ENCODE results near the gene ROBO1. TPM values are rescaled to one million over a fixed set of nuclear protein-coding genes. Genes with fewer than 3 reads are reported as not detected.
A peak's percentile ranks its signal among the peaks of the same experiment; 100 is the strongest.

The ROBO1 gene
- total RNA-seq, 1 experiment from 2014 or later, result 14.2 TPM

DNA sequence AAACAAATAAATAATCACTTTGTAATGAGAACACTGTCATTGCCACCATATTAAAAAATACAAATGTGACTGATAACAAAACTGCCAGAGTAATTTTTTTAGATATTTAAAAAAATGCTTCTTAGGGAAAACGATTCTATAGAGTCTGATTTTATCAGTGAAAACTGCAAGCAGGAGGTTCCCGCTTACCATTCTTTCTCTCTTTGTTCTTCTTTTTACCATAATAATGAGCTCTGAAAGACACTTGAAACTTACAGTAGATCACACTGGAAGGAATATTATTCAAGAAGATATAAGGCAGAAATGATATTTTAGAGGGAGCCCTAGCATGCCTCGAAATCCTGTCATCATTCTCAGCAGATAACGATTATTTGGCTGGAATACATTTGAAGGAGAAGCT is 701.3 kb downstream of the ROBO1 start:
- DNase-seq (ENCODE audit: low read depth), result no peak

GRCh38 chr3:79063624-79064023 is 704.2 kb downstream of the ROBO1 start:
- DNase-seq (ENCODE audit: low read depth), result no peak

DNA sequence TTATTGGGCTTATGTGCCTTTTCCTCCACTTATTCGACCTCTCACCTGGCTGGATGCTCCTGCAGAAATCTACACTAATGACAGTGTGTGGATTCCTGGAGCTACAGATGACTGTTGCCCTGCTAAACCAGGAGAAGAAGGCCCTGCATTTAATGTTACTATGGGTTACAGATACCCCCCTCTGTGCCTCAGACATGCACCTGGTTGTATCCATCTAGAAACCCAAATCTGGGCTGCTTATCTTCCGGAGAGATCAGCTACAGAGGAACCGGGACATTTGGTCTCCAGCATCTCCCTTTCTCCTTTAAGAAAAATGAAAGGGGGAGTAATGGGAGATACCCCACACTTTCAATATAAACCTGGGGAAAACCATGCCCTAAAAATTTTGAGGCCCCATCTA is 710.0 kb downstream of the ROBO1 start:
- no peak for DNase-seq (ENCODE audit: low read depth)

DNA sequence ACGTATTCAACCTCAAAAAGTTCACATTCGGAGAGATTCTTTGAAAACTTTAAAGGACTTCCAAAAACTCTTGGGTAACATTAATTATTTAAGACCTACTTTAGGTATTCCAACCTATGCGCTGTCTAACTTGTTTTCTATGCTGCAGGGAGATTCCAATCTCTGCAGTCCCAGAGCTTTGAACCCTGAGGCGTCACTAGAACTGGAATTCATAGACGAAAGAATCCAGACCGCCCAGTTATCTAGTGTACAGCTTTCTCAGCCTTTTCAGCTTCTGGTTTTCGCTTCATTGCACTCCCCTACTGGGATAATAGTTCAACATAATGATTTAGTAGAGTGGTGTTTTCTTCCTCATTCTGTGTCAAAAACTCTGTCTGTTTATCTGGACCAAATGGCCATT is 711.3 kb downstream of the ROBO1 start:
- DNase-seq (ENCODE audit: low read depth), result no peak

GRCh38 chr3:79052054-79052681 is 715.6 kb downstream of the ROBO1 start:
- no peak for DNase-seq (ENCODE audit: low read depth)

DNA sequence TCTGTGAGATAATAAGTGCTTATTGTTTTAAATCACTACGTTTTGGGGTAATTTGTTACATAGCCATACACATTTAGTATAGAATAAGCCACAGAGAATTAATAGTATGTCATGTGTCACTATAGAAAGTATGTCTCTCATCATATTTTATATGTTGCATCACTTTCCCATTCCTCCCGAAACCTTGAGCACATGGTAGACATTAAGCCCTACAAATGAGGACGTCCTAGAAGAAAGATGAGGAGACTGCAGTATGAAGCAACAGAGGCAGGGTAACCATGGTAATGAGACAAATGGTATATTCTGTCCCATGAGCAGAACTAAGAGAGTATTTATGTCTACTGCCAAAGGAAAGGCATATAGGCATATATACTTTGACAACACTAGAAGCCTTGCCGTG is 720.2 kb downstream of the ROBO1 start:
- no peak for DNase-seq (ENCODE audit: low read depth)

GRCh38 chr3:79041621-79042020 is 726.2 kb downstream of the ROBO1 start:
- no peak for DNase-seq (ENCODE audit: low read depth)

- peak; percentile 65 for DNase-seq (ENCODE audit: low read depth)
These were observed 727.1 kb downstream of the ROBO1 start for GRCh38 chr3:79040701-79041100.

DNA sequence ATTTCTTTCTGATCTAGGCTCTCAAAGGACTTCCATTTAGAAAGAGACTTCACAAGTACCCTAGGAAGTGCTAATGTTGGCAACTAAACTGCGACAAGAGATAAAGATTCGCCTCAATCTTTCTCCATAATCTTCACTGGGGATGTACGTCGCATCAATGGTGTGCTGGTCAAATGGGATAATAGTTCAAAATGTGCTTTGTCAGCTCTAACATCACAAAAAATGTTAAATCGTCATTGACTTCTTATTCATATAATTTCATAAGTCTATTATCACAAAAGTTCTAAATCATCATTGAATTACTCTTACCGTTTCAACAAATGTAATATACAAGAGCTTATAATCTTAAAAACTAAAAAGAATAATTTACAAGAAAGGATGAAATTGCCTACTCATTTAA is 727.7 kb downstream of the ROBO1 start:
- no peak for DNase-seq (ENCODE audit: low read depth)

GRCh38 chr3:79039192-79039591 is 728.6 kb downstream of the ROBO1 start:
- peak; percentile 7 for DNase-seq (ENCODE audit: low read depth)

- no peak for DNase-seq (ENCODE audit: low read depth)
These were observed 729.2 kb downstream of the ROBO1 start for GRCh38 chr3:79038636-79039035.

- DNase-seq (ENCODE audit: low read depth), result no peak
These were observed 729.7 kb downstream of the ROBO1 start for GRCh38 chr3:79038057-79038456.

- peak; percentile 44 for DNase-seq (ENCODE audit: low read depth)
These were observed 735.0 kb downstream of the ROBO1 start for GRCh38 chr3:79032686-79033318.

DNA sequence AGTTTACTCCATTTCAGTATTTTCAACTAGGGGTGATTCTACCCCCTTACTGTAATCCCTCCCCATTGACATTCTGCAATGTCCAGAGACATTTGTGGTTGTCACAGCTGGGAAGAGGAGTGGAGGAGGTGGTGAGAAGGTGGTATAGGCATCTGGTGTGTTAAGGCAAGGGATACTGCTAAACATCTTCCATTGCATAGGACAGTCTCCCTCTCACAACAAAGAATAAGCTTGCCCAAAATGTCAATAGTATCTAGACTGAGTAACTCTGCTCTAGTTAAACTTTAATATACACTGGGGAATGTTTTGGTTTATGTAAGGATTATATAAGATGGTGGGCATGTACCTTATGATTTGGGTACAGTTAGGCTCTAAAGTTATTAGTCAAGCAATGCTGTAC is 737.6 kb downstream of the ROBO1 start:
- no peak for DNase-seq (ENCODE audit: low read depth)

GRCh38 chr3:79028916-79029315 is 738.9 kb downstream of the ROBO1 start:
- DNase-seq (ENCODE audit: low read depth), result no peak

- DNase-seq (ENCODE audit: low read depth), result no peak
These were observed 740.2 kb downstream of the ROBO1 start for GRCh38 chr3:79027593-79027992.

GRCh38 chr3:79019924-79020173 is 747.9 kb downstream of the ROBO1 start:
- DNase-seq (ENCODE audit: low read depth), result no peak

DNA sequence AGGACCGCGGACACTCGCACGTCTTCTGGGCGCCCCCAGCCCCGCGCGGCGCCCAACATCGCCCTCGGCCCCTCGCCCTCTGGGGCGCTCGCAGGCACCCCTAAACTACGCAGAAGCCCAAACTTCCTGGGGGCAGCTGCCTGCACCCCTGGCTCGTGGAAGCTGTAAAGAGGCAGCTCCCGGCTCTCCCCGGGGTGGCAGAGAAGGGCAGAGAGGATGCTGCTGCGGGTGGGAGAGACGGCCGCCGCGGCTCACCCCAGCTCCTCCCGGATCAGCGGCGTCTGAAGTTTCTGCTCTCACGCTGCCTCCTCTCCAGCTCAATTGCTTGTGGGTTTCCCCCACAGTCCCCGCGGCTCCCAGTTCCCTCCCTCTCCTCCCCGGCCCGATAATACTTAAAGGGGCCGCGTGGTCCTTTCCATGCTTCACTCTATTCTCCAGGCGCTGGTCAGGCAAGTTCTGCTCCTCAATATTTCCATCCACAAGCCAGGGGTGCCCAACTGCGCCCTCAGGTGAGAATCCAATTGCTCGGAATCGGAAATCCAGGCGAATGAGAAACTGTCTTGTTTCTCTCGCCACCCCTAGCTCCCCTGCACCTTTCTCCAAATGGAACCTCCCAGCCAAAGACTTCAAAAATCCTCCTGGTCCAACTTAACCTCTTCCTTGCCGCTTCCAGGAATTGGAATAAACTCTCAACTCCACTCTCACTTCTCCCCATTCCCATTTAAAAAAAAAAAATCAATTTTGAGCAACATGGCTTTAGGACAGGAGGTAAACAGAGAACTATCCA is 748.5 kb downstream of the ROBO1 start:
- DNase-seq (ENCODE audit: low read depth), result peak; percentile 80

GRCh38 chr3:79018671-79019136 is 749.1 kb downstream of the ROBO1 start:
- peak; percentile 53 for DNase-seq (ENCODE audit: low read depth)

GRCh38 chr3:79018265-79018664 is 749.5 kb downstream of the ROBO1 start:
- DNase-seq (ENCODE audit: low read depth), result no peak

DNA sequence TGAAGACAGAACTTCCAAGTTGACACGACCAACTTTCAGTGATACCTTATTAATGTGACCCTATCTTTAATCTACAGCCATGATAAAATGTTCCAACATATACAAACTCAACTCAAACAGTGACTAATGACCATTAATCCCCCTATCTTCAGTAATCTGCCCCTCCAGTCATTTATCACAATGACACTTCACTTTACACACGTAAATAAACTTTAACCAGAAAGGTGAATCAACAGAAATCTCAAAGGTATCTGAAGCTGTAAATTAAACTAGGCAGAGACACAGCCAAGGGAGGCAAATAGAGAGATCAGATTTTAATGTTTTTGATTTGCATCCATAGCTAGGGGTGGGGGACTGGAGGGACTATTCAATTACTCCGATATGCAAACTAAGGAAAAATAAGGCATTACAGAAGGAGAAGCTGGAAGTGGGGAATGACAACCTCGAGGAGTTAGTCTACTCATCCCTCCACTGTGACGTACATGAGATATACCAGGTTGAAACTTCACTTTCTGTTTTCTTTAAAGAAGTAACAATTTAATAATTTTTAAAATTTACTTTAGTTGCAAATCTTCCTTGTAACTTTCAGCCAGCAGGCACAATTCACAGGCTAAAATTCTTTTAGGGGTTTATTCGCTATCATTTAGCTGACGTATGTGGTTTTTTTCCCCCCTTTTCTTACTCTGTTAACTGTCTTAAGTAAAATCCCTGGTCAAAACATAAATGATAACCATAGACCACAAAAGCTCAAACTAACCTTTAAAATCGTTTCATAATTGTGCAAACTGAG is 751.0 kb downstream of the ROBO1 start:
- DNase-seq (ENCODE audit: low read depth), result peak; percentile 8

- DNase-seq (ENCODE audit: low read depth), result no peak
These were observed 751.9 kb downstream of the ROBO1 start for GRCh38 chr3:79015854-79016253.

Measured in M059J (cell line).